K562 (cell line): ENCODE data around the gene PXN.
"Not testable (repeated sequence)": the region's sequence is repeated elsewhere in the genome, so short reads cannot be mapped to it uniquely, and the experiment has no call there.

Experiments used
- CBX2 ChIP-seq: fragments of 200-600 bp; sonication (generic); IDR thresholded peaks from one replicate; pipeline ENCODE4 v1.6.1; 2012; ENCODE audit warnings: mild to moderate bottlenecking, low read length, inconsistent platforms; ENCODE audit not compliant: insufficient read depth, poor library complexity, severe bottlenecking
- NFYB ChIP-seq: IDR thresholded peaks from 2 replicates; pipeline ENCODE4 v1.6.1; 2011; ENCODE audit warnings: mild to moderate bottlenecking, moderate library complexity; ENCODE audit not compliant: insufficient read length; ENCODE audit errors: extremely low read depth
- NR1H2 ChIP-seq: sonication (generic); formaldehyde crosslinking; IDR thresholded peaks from 2 replicates; pipeline ENCODE4 v1.4.0; 2020; ENCODE audit warnings: mild to moderate bottlenecking, missing genetic modification reagents
- SNRNP70 ChIP-seq: fragments of 200-400 bp; formaldehyde crosslinking; optimal IDR thresholded peaks from 2 replicates; pipeline ENCODE3; 2017; ENCODE audit warnings: low read depth, low read length
- ZNF146 ChIP-seq: IDR thresholded peaks from one replicate; pipeline ENCODE4 v1.6.1; 2018; ENCODE audit warnings: missing compliant biosample characterization; ENCODE audit not compliant: unreplicated experiment
- TF ChIP-seq, protein P1 (sequence below), 3 experiments: IDR thresholded peaks in 2 of 3; conservative IDR thresholded peaks in 1 of 3; 2 replicates each; pipeline ENCODE4 v1.5.1; 2011 to 2012; ENCODE audit warnings: low read length in 3 of 3, mild to moderate bottlenecking in 3 of 3, control low read depth in 2 of 3, improper control_type of control experiment in 1 of 3, inconsistent platforms in 1 of 3, low read depth in 1 of 3, mixed read lengths in 1 of 3, moderate library complexity in 1 of 3; ENCODE audit not compliant: insufficient read depth in 2 of 3
- TF ChIP-seq, protein P2 (sequence below): fragments of 250-450 bp; sonication (Bioruptor Pico); IDR thresholded peaks from 2 replicates; pipeline ENCODE4 v1.9.0; 2021; ENCODE audit warnings: mild to moderate bottlenecking, inconsistent platforms
- TF ChIP-seq, protein P3 (sequence below): sonication (generic); formaldehyde crosslinking; IDR thresholded peaks from 2 replicates; pipeline ENCODE4 v1.8.1; 2023; ENCODE audit warnings: mild to moderate bottlenecking, missing genetic modification reagents

DNA sequence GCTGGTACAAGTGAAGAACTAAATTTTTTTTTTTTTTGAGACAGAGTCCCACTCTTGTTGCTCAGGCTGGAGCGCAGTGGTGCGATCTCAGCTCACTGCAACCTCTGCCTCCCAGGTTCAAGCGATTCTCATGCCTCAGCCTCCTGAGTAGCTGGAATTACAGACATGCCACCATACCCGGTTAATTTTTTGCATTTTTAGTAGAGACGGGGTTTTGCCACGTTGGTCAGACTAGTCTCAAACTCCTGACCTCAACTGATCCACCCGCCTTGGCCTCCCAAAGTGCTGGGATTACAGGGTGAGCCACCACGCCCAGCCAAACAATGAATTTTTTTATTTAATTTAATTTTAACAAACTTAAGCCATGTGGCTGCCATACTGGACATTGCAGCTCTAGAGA, 72.2 kb downstream of the PXN start:
- not testable (repeated sequence) for TF ChIP-seq SNRNP70; NR1H2 (CRISPR knock-in tag); NFYB; ZNF146 (CRISPR knock-in tag); CBX2
- TF ChIP-seq, protein P1, sequence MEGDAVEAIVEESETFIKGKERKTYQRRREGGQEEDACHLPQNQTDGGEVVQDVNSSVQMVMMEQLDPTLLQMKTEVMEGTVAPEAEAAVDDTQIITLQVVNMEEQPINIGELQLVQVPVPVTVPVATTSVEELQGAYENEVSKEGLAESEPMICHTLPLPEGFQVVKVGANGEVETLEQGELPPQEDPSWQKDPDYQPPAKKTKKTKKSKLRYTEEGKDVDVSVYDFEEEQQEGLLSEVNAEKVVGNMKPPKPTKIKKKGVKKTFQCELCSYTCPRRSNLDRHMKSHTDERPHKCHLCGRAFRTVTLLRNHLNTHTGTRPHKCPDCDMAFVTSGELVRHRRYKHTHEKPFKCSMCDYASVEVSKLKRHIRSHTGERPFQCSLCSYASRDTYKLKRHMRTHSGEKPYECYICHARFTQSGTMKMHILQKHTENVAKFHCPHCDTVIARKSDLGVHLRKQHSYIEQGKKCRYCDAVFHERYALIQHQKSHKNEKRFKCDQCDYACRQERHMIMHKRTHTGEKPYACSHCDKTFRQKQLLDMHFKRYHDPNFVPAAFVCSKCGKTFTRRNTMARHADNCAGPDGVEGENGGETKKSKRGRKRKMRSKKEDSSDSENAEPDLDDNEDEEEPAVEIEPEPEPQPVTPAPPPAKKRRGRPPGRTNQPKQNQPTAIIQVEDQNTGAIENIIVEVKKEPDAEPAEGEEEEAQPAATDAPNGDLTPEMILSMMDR (IDR thresholded peaks at IDR 0.05 in 2 of 3, conservative IDR thresholded peaks at IDR 0.05 in 1 of 3; ENCODE audit: insufficient read depth in 2 of 3, low read depth in 1 of 3, low read length in 3 of 3) = not testable (repeated sequence)
- TF ChIP-seq, protein P2, sequence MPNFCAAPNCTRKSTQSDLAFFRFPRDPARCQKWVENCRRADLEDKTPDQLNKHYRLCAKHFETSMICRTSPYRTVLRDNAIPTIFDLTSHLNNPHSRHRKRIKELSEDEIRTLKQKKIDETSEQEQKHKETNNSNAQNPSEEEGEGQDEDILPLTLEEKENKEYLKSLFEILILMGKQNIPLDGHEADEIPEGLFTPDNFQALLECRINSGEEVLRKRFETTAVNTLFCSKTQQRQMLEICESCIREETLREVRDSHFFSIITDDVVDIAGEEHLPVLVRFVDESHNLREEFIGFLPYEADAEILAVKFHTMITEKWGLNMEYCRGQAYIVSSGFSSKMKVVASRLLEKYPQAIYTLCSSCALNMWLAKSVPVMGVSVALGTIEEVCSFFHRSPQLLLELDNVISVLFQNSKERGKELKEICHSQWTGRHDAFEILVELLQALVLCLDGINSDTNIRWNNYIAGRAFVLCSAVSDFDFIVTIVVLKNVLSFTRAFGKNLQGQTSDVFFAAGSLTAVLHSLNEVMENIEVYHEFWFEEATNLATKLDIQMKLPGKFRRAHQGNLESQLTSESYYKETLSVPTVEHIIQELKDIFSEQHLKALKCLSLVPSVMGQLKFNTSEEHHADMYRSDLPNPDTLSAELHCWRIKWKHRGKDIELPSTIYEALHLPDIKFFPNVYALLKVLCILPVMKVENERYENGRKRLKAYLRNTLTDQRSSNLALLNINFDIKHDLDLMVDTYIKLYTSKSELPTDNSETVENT = not testable (repeated sequence)
- TF ChIP-seq, protein P3, sequence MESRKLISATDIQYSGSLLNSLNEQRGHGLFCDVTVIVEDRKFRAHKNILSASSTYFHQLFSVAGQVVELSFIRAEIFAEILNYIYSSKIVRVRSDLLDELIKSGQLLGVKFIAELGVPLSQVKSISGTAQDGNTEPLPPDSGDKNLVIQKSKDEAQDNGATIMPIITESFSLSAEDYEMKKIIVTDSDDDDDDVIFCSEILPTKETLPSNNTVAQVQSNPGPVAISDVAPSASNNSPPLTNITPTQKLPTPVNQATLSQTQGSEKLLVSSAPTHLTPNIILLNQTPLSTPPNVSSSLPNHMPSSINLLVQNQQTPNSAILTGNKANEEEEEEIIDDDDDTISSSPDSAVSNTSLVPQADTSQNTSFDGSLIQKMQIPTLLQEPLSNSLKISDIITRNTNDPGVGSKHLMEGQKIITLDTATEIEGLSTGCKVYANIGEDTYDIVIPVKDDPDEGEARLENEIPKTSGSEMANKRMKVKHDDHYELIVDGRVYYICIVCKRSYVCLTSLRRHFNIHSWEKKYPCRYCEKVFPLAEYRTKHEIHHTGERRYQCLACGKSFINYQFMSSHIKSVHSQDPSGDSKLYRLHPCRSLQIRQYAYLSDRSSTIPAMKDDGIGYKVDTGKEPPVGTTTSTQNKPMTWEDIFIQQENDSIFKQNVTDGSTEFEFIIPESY (CRISPR knock-in tag) = not testable (repeated sequence)
